Muscle of leg (tissue), 11 donors: Measurements from ENCODE around the gene ZEB2. TPM values are rescaled to one million over a fixed set of nuclear protein-coding genes. Genes with fewer than 3 reads are reported as not detected.

Experiments used
- DNase-seq: peaks from one replicate; pipeline ENCODE4 v3.0.0; 2013
- H3K27ac ChIP-seq: one replicate; pipeline ENCODE4 v1.5.1; 2013; ENCODE audit warnings: mild to moderate bottlenecking, low read length, control low read depth
- H3K27me3 ChIP-seq: one replicate; pipeline ENCODE4 v1.6.1; 2013; ENCODE audit warnings: low read length; ENCODE audit not compliant: control insufficient read depth, insufficient read depth
- H3K36me3 ChIP-seq: one replicate; pipeline ENCODE4 v1.6.1; 2013; ENCODE audit warnings: low read length; ENCODE audit not compliant: control insufficient read depth, insufficient read depth
- H3K4me1 ChIP-seq: one replicate; pipeline ENCODE4 v1.6.1; 2013; ENCODE audit warnings: low read length; ENCODE audit not compliant: control insufficient read depth, insufficient read depth
- H3K4me3 ChIP-seq: one replicate; pipeline ENCODE4 v1.5.1; 2013; ENCODE audit warnings: low read length, control low read depth
- H3K9me3 ChIP-seq: replicated peaks from 2 replicates; pipeline ENCODE4 v1.6.1; 2013; ENCODE audit warnings: low read depth, low read length; ENCODE audit not compliant: control insufficient read depth
- WGBS: methylation state at CpG from one replicate; pipeline ENCODE4 v1.1.5; 2013; ENCODE audit warnings: missing lambda C conversion rate; ENCODE audit not compliant: insufficient coverage; 5-methylcytosine and 5-hydroxymethylcytosine counted together
- polyA plus RNA-seq, 8 donors: library from polyadenylated mRNA; unstranded; fragments of 120-200 nt; gene quantifications; one replicate each; pipeline versions ENCODE4 v1.2.1 to v1.2.3, GENCODE V29; 2013; ENCODE audit warnings: inconsistent platforms in 1 of 8, low replicate concordance in 1 of 8; ENCODE audit not compliant: insufficient read length in 8 of 8, insufficient read depth in 1 of 8
- total RNA-seq: library from RNA; stranded (reverse); fragments of 120-200 nt; gene quantifications from one replicate; pipeline ENCODE4 v1.2.4, GENCODE V29; 2013

ZEB2 gene
- total and polyA plus RNA-seq, 9 donors, result 90.0 to 163 (median 118) TPM

- DNase-seq, result no peak
- H3K36me3 ChIP-seq, result peaks cover 7% of the 10 kb centered on the region
- WGBS, result no CpG with 5 or more reads among the region's 3 CpGs
- H3K27ac ChIP-seq, result no peak overlapping the region
- H3K4me1 ChIP-seq, result peaks cover 17% of the 10 kb centered on the region
- no peaks in the 10 kb centered on the region for H3K9me3 ChIP-seq
- no peak overlapping the region for H3K4me3 ChIP-seq
- no peaks in the 10 kb centered on the region for H3K27me3 ChIP-seq
Observed at GRCh38 chr2:144458541-144458940, 61.4 kb downstream of the ZEB2 start.

- Histone ChIP-seq H3K27me3 (no peaks in the 10 kb centered on the region), H3K4me3 (no peak overlapping the region), H3K27ac (peak overlapping the region; percentile 10), H3K4me1 (peaks cover 21% of the 10 kb centered on the region), H3K9me3 (no peaks in the 10 kb centered on the region), H3K36me3 (peaks cover 4% of the 10 kb centered on the region)
- peak; percentile 50 for DNase-seq
- WGBS, result 32% methylated on average over 2 of the region's 3 CpGs
Observed at GRCh38 chr2:144456680-144457079, 63.2 kb downstream of the ZEB2 start.

GRCh38 chr2:144455987-144456386 is 63.9 kb downstream of the ZEB2 start:
- Histone ChIP-seq H3K4me1 (peaks cover 17% of the 10 kb centered on the region), H3K4me3 (no peak overlapping the region), H3K36me3 (no peaks in the 10 kb centered on the region), H3K27ac (no peak overlapping the region), H3K27me3 (no peaks in the 10 kb centered on the region), H3K9me3 (no peaks in the 10 kb centered on the region)
- peak; percentile 45 for DNase-seq
- WGBS, result no CpG with 5 or more reads among the region's 3 CpGs

- no peak overlapping the region for H3K4me3 ChIP-seq
- 65% methylated on average over 5 of the region's 8 CpGs for WGBS
- no peaks in the 10 kb centered on the region for H3K9me3 ChIP-seq
- no peaks in the 10 kb centered on the region for H3K27me3 ChIP-seq
- H3K27ac ChIP-seq, result peak overlapping the region; percentile 6
- H3K4me1 ChIP-seq, result peaks cover 12% of the 10 kb centered on the region
- DNase-seq, result no peak
- peaks cover under 1% of the 10 kb centered on the region for H3K36me3 ChIP-seq
Observed at GRCh38 chr2:144454466-144455287, 65.2 kb downstream of the ZEB2 start.

GRCh38 chr2:144453486-144454158 is 66.3 kb downstream of the ZEB2 start:
- H3K4me3 ChIP-seq, result no peak overlapping the region
- no peaks in the 10 kb centered on the region for H3K27me3 ChIP-seq
- no peak for DNase-seq
- no peak overlapping the region for H3K27ac ChIP-seq
- no CpG with 5 or more reads among the region's 5 CpGs for WGBS
- H3K36me3 ChIP-seq, result peaks cover 11% of the 10 kb centered on the region
- H3K9me3 ChIP-seq, result no peaks in the 10 kb centered on the region
- peaks cover 23% of the 10 kb centered on the region for H3K4me1 ChIP-seq

GRCh38 chr2:144452989-144453336 is 67.0 kb downstream of the ZEB2 start:
- peaks cover 27% of the 10 kb centered on the region for H3K4me1 ChIP-seq

GRCh38 chr2:144452169-144452988 is 67.5 kb downstream of the ZEB2 start:
- Histone ChIP-seq H3K4me3 (peak overlapping the region; percentile 16), H3K36me3 (peaks cover 13% of the 10 kb centered on the region), H3K27ac (peak overlapping the region; percentile 71), H3K4me1 (peaks cover 27% of the 10 kb centered on the region), H3K27me3 (no peaks in the 10 kb centered on the region), H3K9me3 (no peaks in the 10 kb centered on the region)
- no CpG with 5 or more reads among the region's 15 CpGs for WGBS
- peak; percentile 38 for DNase-seq

More at GRCh38 chr2:144452989-144453336, 67.0 kb downstream of the ZEB2 start:
- no peak overlapping the region for H3K4me3 ChIP-seq
- WGBS, result no CpG with 5 or more reads among the region's 4 CpGs
- H3K9me3 ChIP-seq, result no peaks in the 10 kb centered on the region
- peak overlapping the region; percentile 56 for H3K27ac ChIP-seq
- no peaks in the 10 kb centered on the region for H3K27me3 ChIP-seq
- DNase-seq, result no peak
- peaks cover 13% of the 10 kb centered on the region for H3K36me3 ChIP-seq

- Histone ChIP-seq H3K4me3 (no peak overlapping the region), H3K36me3 (peaks cover 14% of the 10 kb centered on the region), H3K9me3 (no peaks in the 10 kb centered on the region), H3K27ac (no peak overlapping the region), H3K27me3 (no peaks in the 10 kb centered on the region), H3K4me1 (peaks cover 24% of the 10 kb centered on the region)
- DNase-seq, result no peak
- WGBS, result no CpG with 5 or more reads among the region's 2 CpGs
Observed at GRCh38 chr2:144451443-144451842, 68.5 kb downstream of the ZEB2 start.

GRCh38 chr2:144449028-144449406 is 70.9 kb downstream of the ZEB2 start:
- no peaks in the 10 kb centered on the region for H3K9me3 ChIP-seq
- H3K4me1 ChIP-seq, result peaks cover 29% of the 10 kb centered on the region
- no peaks in the 10 kb centered on the region for H3K27me3 ChIP-seq
- H3K4me3 ChIP-seq, result no peak overlapping the region
- DNase-seq, result peak; percentile 39
- peaks cover 23% of the 10 kb centered on the region for H3K36me3 ChIP-seq
- peak overlapping the region; percentile 73 for H3K27ac ChIP-seq
- 56% methylated on average over 5 of the region's 7 CpGs for WGBS
